SK-N-SH (cell line): ENCODE data around the gene PHACTR2. TPM values are rescaled to one million over a fixed set of nuclear protein-coding genes. Genes with fewer than 3 reads are reported as not detected.

ENCODE experiments used
- CTCF ChIA-PET: fragments of 300-600, 350-600 bp; formaldehyde crosslinking; extraction: SDS; loops from one replicate; lab custom pipeline; 2021; lab: Yijun Ruan, JAX
- POLR2A ChIA-PET: fragments of 350-600 bp; sonication (Branson Sonifier 250); formaldehyde crosslinking; extraction: SDS; loops from one replicate; lab custom pipeline; 2020; ENCODE audit warnings: antibody characterized with exemption, inconsistent platforms; lab: Yijun Ruan, JAX
- DNase-seq: peaks from one replicate; pipeline ENCODE4 v3.0.0; 2012
- H2AFZ ChIP-seq: fragments of 200-600 bp; sonication (generic); 2 replicates; pipeline ENCODE4 v1.8.1; 2016; ENCODE audit warnings: antibody characterized with exemption, mild to moderate bottlenecking, low read depth
- H3F3A ChIP-seq: fragments of 200-600 bp; sonication (generic); replicated peaks from 2 replicates; pipeline ENCODE3; 2016; ENCODE audit warnings: antibody characterized with exemption, mild to moderate bottlenecking; ENCODE audit not compliant: insufficient read depth
- H3K27ac ChIP-seq, 2 experiments: fragments of 200-500 bp in 1 of 2; fragments of 200-600 bp in 1 of 2; sonication (Bioruptor generic) in 1 of 2; sonication (generic), shearing (Covaris generic) in 1 of 2; 2 replicates each; pipeline versions ENCODE4 v1.5.1 to v1.6.1; 2014 to 2016; ENCODE audit warnings: low read depth in 2 of 2, inconsistent platforms in 1 of 2, low read length in 1 of 2, mild to moderate bottlenecking in 1 of 2, mixed read lengths in 1 of 2
- H3K27me3 ChIP-seq: fragments of 200-600 bp; sonication (generic), shearing (Covaris generic); 2 replicates; pipeline ENCODE4 v1.6.1; 2016; ENCODE audit warnings: mixed run types; ENCODE audit not compliant: insufficient read depth
- H3K36me3 ChIP-seq, 2 experiments: fragments of 200-500 bp in 1 of 2; fragments of 200-600 bp in 1 of 2; sonication (Bioruptor generic) in 1 of 2; sonication (generic) in 1 of 2; replicated peaks in 1 of 2; 2 replicates each; pipeline versions ENCODE3 to v1.5.1; 2014 to 2016; ENCODE audit warnings: low read length in 1 of 2, mild to moderate bottlenecking in 1 of 2; ENCODE audit not compliant: insufficient read depth in 2 of 2, control insufficient read depth in 1 of 2
- H3K4me1 ChIP-seq, 2 experiments: fragments of 200-500 bp in 1 of 2; fragments of 200-600 bp in 1 of 2; sonication (Bioruptor generic) in 1 of 2; sonication (generic), shearing (Covaris generic) in 1 of 2; 2 replicates each; pipeline versions ENCODE4 v1.5.1 to v1.6.1; 2014 to 2016; ENCODE audit warnings: low read depth in 1 of 2, low read length in 1 of 2, mixed run types in 1 of 2; ENCODE audit not compliant: insufficient read depth in 2 of 2, control insufficient read depth in 1 of 2
- H3K4me2 ChIP-seq: fragments of 200-600 bp; sonication (generic), shearing (Covaris generic); 2 replicates; pipeline ENCODE4 v1.6.1; 2017; ENCODE audit warnings: mixed run types
- H3K4me3 ChIP-seq, 2 experiments: fragments of 200-500 bp in 1 of 2; fragments of 200-600 bp in 1 of 2; sonication (Bioruptor generic) in 1 of 2; sonication (generic), shearing (Covaris generic) in 1 of 2; 2 replicates each; pipeline versions ENCODE4 v1.5.1 to v1.8.1; 2014 to 2016; ENCODE audit warnings: low read depth in 2 of 2, inconsistent platforms in 1 of 2, low read length in 1 of 2, mild to moderate bottlenecking in 1 of 2, mixed read lengths in 1 of 2, moderate library complexity in 1 of 2
- H3K79me2 ChIP-seq: fragments of 200-600 bp; sonication (generic); 2 replicates; pipeline ENCODE4 v1.8.1; 2017; ENCODE audit warnings: mild to moderate bottlenecking; ENCODE audit not compliant: insufficient read depth
- H3K9ac ChIP-seq: fragments of 200-600 bp; sonication (generic); 2 replicates; pipeline ENCODE4 v1.6.1; 2017; ENCODE audit warnings: mixed run types
- H3K9me2 ChIP-seq: fragments of 200-600 bp; sonication (generic); 2 replicates; pipeline ENCODE4 v1.6.1; 2017; ENCODE audit warnings: mixed run types
- H3K9me3 ChIP-seq: fragments of 200-600 bp; sonication (generic); 2 replicates; pipeline ENCODE4 v1.6.1; 2017; ENCODE audit warnings: mixed run types, mild to moderate bottlenecking, moderate library complexity
- H4K20me1 ChIP-seq: fragments of 200-600 bp; sonication (generic); 2 replicates; pipeline ENCODE4 v1.6.1; 2017; ENCODE audit warnings: mild to moderate bottlenecking, mixed run types; ENCODE audit not compliant: insufficient read depth
- CHD2 ChIP-seq: fragments of 150-350 bp; IDR thresholded peaks from 2 replicates; pipeline ENCODE4 v1.6.1; 2018; ENCODE audit warnings: low read length; ENCODE audit not compliant: partially characterized antibody
- EP300 ChIP-seq, 2 experiments: IDR thresholded peaks; 2 replicates each; pipeline versions ENCODE4 v1.4.0 to v1.6.1; 2012; ENCODE audit warnings: borderline replicate concordance in 1 of 2, low read depth in 1 of 2, low read length in 1 of 2
- EZH2phosphoT487 ChIP-seq: fragments of 200-600 bp; sonication (generic); IDR thresholded peaks from 2 replicates; pipeline ENCODE4 v1.6.1; 2017; ENCODE audit warnings: low read depth, mixed run types, mild to moderate bottlenecking, antibody characterized with exemption, moderate library complexity, borderline replicate concordance
- FOXJ3 ChIP-seq: sonication (generic); formaldehyde crosslinking; IDR thresholded peaks from 2 replicates; pipeline ENCODE4 v1.5.1; 2020; ENCODE audit warnings: mild to moderate bottlenecking, missing genetic modification reagents
- FOXM1 ChIP-seq: IDR thresholded peaks from 2 replicates; pipeline ENCODE4 v1.4.0; 2012; ENCODE audit warnings: low read depth, mild to moderate bottlenecking
- JUND ChIP-seq: IDR thresholded peaks from 2 replicates; pipeline ENCODE4 v1.4.0; 2012
- MAX ChIP-seq: IDR thresholded peaks from 2 replicates; pipeline ENCODE4 v1.4.0; 2012; ENCODE audit warnings: low read depth
- MEF2A ChIP-seq: IDR thresholded peaks from 2 replicates; pipeline ENCODE4 v1.4.0; 2012; ENCODE audit warnings: low read depth, borderline replicate concordance
- NFIC ChIP-seq: IDR thresholded peaks from 2 replicates; pipeline ENCODE4 v1.4.0; 2012; ENCODE audit warnings: borderline replicate concordance
- PBX3 ChIP-seq: IDR thresholded peaks from 2 replicates; pipeline ENCODE4; 2012
- RXRA ChIP-seq: IDR thresholded peaks from 2 replicates; pipeline ENCODE4 v1.4.0; 2012; ENCODE audit warnings: low read depth, mild to moderate bottlenecking, borderline replicate concordance
- SMC3 ChIP-seq: IDR thresholded peaks from 2 replicates; pipeline ENCODE4 v1.6.1; 2012; ENCODE audit warnings: low read depth, low read length, improper control_type of control experiment
- TAF1 ChIP-seq: IDR thresholded peaks from 2 replicates; pipeline ENCODE4 v1.6.1; 2012; ENCODE audit warnings: low read depth, mild to moderate bottlenecking, low read length, moderate library complexity, borderline replicate concordance
- TCF12 ChIP-seq: IDR thresholded peaks from 2 replicates; pipeline ENCODE4 v1.4.0; 2012
- TEAD4 ChIP-seq: IDR thresholded peaks from 2 replicates; pipeline ENCODE4 v1.4.0; 2012; ENCODE audit warnings: mild to moderate bottlenecking, borderline replicate concordance; ENCODE audit not compliant: insufficient read depth
- USF2 ChIP-seq: fragments of 150-350 bp; IDR thresholded peaks from 2 replicates; pipeline ENCODE4 v1.6.1; 2017; ENCODE audit warnings: antibody characterized with exemption, low read length, low read depth, borderline replicate concordance
- YY1 ChIP-seq: IDR thresholded peaks from 2 replicates; pipeline ENCODE4 v1.4.0; 2012; ENCODE audit warnings: low read depth, mild to moderate bottlenecking
- WGBS: methylation state at CpG from one replicate; pipeline ENCODE4 v1.1.6; 2017; ENCODE audit warnings: low lambda C conversion rate; 5-methylcytosine and 5-hydroxymethylcytosine counted together
- polyA plus RNA-seq, 3 experiments: library from polyadenylated mRNA; depleted of rRNA; stranded (reverse); fragments of >200 nt; gene quantifications; 2 replicates each; pipeline ENCODE4 v1.2.3, GENCODE V29; 2012
- TF ChIP-seq, protein P1 (sequence below): fragments of 150-350 bp; IDR thresholded peaks from 2 replicates; pipeline ENCODE4 v1.6.1; 2016; ENCODE audit warnings: mild to moderate bottlenecking, low read depth, low read length
- TF ChIP-seq, protein P2 (sequence below): IDR thresholded peaks from 2 replicates; pipeline ENCODE4 v1.6.1; 2012; ENCODE audit warnings: mild to moderate bottlenecking, low read depth, low read length, moderate library complexity

Gene PHACTR2
- polyA plus RNA-seq, 1 of the 3 experiments (the other 2 are of a cell fraction) = 5.0 TPM

- CTCF ChIA-PET = no interaction called here
- Histone ChIP-seq H3K9ac (no peak overlapping the region), H3K9me2 (no peaks in the 10 kb centered on the region), H3K4me1 (no peaks in the 10 kb centered on the region), H3K4me2 (no peak overlapping the region), H3K27ac (no peak overlapping the region), H3K79me2 (no peaks in the 10 kb centered on the region), H3K27me3 (no peaks in the 10 kb centered on the region), H2AFZ (no peak overlapping the region), H3K36me3 (peaks cover 23 to 26% of the 10 kb centered on the region in 2 experiments), H3K4me3 (no peak overlapping the region), H3F3A (no peaks in the 10 kb centered on the region), H4K20me1 (no peaks in the 10 kb centered on the region), H3K9me3 (no peaks in the 10 kb centered on the region)
- TF ChIP-seq NFIC (no peak), MEF2A (no peak), MAX (no peak), TCF12 (no peak), SMC3 (no peak), USF2 (no peak), FOXJ3 (CRISPR knock-in tag) (no peak), TEAD4 (no peak), CHD2 (no peak), PBX3 (no peak), TAF1 (no peak), YY1 (no peak), RXRA (no peak), JUND (no peak), EP300 (IDR thresholded peaks at IDR 0.05; ENCODE audit: borderline replicate concordance in 1 of 2, low read depth in 1 of 2, low read length in 1 of 2) (no peak), EZH2phosphoT487 (no peak), FOXM1 (no peak)
- TF ChIP-seq, protein P1, sequence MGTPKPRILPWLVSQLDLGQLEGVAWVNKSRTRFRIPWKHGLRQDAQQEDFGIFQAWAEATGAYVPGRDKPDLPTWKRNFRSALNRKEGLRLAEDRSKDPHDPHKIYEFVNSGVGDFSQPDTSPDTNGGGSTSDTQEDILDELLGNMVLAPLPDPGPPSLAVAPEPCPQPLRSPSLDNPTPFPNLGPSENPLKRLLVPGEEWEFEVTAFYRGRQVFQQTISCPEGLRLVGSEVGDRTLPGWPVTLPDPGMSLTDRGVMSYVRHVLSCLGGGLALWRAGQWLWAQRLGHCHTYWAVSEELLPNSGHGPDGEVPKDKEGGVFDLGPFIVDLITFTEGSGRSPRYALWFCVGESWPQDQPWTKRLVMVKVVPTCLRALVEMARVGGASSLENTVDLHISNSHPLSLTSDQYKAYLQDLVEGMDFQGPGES = no peak
- TF ChIP-seq, protein P2, sequence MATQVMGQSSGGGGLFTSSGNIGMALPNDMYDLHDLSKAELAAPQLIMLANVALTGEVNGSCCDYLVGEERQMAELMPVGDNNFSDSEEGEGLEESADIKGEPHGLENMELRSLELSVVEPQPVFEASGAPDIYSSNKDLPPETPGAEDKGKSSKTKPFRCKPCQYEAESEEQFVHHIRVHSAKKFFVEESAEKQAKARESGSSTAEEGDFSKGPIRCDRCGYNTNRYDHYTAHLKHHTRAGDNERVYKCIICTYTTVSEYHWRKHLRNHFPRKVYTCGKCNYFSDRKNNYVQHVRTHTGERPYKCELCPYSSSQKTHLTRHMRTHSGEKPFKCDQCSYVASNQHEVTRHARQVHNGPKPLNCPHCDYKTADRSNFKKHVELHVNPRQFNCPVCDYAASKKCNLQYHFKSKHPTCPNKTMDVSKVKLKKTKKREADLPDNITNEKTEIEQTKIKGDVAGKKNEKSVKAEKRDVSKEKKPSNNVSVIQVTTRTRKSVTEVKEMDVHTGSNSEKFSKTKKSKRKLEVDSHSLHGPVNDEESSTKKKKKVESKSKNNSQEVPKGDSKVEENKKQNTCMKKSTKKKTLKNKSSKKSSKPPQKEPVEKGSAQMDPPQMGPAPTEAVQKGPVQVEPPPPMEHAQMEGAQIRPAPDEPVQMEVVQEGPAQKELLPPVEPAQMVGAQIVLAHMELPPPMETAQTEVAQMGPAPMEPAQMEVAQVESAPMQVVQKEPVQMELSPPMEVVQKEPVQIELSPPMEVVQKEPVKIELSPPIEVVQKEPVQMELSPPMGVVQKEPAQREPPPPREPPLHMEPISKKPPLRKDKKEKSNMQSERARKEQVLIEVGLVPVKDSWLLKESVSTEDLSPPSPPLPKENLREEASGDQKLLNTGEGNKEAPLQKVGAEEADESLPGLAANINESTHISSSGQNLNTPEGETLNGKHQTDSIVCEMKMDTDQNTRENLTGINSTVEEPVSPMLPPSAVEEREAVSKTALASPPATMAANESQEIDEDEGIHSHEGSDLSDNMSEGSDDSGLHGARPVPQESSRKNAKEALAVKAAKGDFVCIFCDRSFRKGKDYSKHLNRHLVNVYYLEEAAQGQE = no peak
- DNase-seq = no peak
- POLR2A ChIA-PET = no interaction called here
- WGBS = 90% methylated on average over 5 of the region's 5 CpGs
Observed at GRCh38 chr6:143773506-143774150, 95.9 kb downstream of the PHACTR2 start.
